Activated CD8-positive, alpha-beta memory T cell treated with anti-CD3 and anti-CD28 coated beads, Interleukin-2, amount 10 ng/mL, durations not matched to agents 7 days and 5 days (primary cell): ENCODE results near the gene DENND1B. TPM values are rescaled to one million over a fixed set of nuclear protein-coding genes. Genes with fewer than 3 reads are reported as not detected.

Experiments used
- ATAC-seq: fragments of 150-1000 bp; cut with Tn5 transposase; one replicate; pipeline ENCODE4 v1.10.0; 2021; ENCODE audit warnings: moderate library complexity
- CTCF ChIA-PET: fragments of 350-600 bp; sonication (Branson Sonifier 250); formaldehyde crosslinking; loops from one replicate; lab custom pipeline; 2021; ENCODE audit warnings: antibody characterized with exemption; lab: Charles Lee
- DNase-seq: peaks from one replicate; pipeline ENCODE4 v3.0.0-alpha.2; 2020
- H3K27ac Mint-ChIP-seq: one replicate; pipeline ENCODE4 v1.8.0; 2021; ENCODE audit warnings: mild to moderate bottlenecking, mixed read lengths
- H3K27me3 Mint-ChIP-seq: one replicate; pipeline ENCODE4 v1.8.0; 2021; ENCODE audit warnings: mixed read lengths
- H3K36me3 Mint-ChIP-seq: one replicate; pipeline ENCODE4 v1.8.0; 2021; ENCODE audit warnings: mild to moderate bottlenecking, mixed read lengths
- H3K4me1 Mint-ChIP-seq: one replicate; pipeline ENCODE4 v1.8.0; 2021; ENCODE audit warnings: mixed read lengths
- H3K4me3 Mint-ChIP-seq: one replicate; pipeline ENCODE4 v1.8.0; 2021; ENCODE audit warnings: mild to moderate bottlenecking, moderate library complexity, mixed read lengths
- H3K9me3 Mint-ChIP-seq: one replicate; pipeline ENCODE4 v1.8.0; 2022; ENCODE audit warnings: low read depth, mixed read lengths
- total RNA-seq, 2 experiments: library from RNA; stranded (reverse); gene quantifications; one replicate each; pipeline ENCODE4 v1.2.3, GENCODE V29; 2021

DENND1B gene
- total RNA-seq, 2 experiments from 2014 or later, result 29.5 to 30.3 TPM

DNA sequence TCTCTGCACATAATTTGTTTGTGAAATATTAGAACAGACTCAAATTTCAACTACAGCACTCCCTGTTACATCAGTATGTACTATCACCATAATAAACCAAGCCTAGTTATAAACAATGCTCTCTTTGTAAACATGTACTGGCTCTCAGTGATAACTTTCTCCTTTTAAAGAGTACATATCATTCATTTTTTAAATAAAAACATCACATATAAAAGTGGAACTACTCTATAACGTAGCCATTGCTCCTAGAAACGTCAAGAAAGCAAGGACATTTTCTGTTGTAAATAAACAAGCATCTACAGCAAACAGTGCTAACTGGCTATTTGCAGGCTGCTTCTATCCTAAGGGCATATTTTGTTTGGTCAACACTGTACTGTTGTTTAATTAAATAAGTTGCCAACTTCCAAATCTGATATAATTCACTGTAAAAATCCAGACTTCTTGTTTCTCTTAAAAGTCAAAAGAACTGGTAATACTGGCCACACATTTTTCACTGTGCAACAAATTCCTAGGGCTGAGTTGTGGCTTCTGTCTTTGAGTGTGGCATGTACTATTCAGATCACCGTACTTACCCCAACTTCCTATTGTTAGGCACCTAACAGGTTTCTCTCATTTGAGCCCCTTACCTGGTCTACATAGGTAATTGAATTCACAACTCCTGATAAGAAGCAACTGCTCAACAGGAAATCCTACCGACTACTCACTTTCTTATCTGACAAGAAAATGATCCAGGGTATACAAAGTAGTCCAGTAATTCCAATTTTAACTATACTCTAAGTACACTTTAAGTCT, 111.9 kb downstream of the DENND1B start:
- no peaks in the 10 kb centered on the region for H3K9me3 Mint-ChIP-seq
- no peaks in the 10 kb centered on the region for H3K27me3 Mint-ChIP-seq
- CTCF ChIA-PET, result no interaction called here
- ATAC-seq, result no peak
- no peak for DNase-seq
- no peak overlapping the region for H3K27ac Mint-ChIP-seq
- H3K4me1 Mint-ChIP-seq, result peaks cover 2% of the 10 kb centered on the region
- no peak overlapping the region for H3K4me3 Mint-ChIP-seq
- peaks cover 3% of the 10 kb centered on the region for H3K36me3 Mint-ChIP-seq

DNA sequence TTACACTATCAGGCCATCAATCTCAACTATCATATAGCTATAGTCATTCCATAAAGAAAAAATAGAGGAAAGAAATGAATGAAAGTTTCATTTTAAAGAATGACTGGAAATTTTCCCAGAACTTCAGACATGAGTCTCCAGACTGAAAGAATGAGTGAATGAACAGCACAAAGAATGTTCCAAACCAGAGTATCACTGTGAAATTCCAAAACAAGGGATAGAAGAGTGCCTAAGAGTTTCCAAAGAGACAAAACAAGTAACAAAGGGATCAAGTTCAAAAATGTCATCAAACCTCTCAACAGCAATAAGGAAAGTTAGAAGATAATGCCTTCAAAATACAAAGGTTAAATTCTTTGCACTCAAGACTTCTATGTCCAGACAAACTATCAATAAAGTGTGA, 114.9 kb downstream of the DENND1B start:
- Mint-ChIP-seq H3K9me3 (peaks cover 2% of the 10 kb centered on the region), H3K4me3 (no peak overlapping the region), H3K27me3 (no peaks in the 10 kb centered on the region), H3K27ac (no peak overlapping the region), H3K4me1 (peaks cover 4% of the 10 kb centered on the region), H3K36me3 (peaks cover 17% of the 10 kb centered on the region)
- DNase-seq (no peak), ATAC-seq (no peak)
- CTCF ChIA-PET, result no interaction called here

DNA sequence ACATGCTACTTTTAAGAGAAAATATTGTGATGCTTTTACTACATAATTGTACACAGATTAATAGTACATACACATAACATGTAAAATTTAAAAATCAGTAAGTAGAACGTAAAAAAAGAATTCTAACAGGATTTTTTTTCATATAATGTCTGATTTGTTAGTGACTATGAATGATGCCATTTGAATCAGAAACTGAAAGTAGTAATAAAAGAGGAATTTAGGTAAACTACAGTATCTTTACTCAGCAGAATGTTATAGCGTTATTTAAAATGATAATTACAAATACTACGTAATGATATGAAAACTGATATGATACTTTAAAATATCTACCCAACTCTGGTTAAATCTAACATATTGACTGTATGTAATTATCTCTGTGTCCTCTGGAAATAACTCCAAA, 116.1 kb downstream of the DENND1B start:
- Mint-ChIP-seq H3K4me3 (no peak overlapping the region), H3K4me1 (peaks cover 4% of the 10 kb centered on the region), H3K27me3 (no peaks in the 10 kb centered on the region), H3K27ac (no peak overlapping the region), H3K9me3 (peaks cover 2% of the 10 kb centered on the region), H3K36me3 (peaks cover 17% of the 10 kb centered on the region)
- ATAC-seq (no peak), DNase-seq (no peak)
- CTCF ChIA-PET, result no interaction called here

DNA sequence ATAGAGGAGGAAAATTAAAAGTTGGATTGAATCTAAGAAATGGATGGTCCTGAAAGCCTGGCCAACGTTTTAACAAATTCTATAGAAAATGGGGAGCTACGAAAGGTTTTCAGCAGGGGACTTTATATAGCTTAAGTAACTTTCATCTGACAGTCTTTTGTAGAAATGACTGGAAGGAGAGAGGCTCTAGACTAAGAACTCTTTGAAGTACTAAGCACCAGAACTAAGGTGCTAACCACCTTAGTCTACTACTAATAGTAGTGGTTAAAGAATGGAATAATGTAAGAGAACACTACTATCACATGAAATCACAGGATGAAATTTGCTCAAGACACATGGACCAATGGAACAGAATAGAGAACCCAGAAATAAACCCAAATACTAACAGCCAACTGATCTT, 126.1 kb downstream of the DENND1B start:
- Mint-ChIP-seq H3K27ac (no peak overlapping the region), H3K4me1 (no peaks in the 10 kb centered on the region), H3K36me3 (peaks cover 23% of the 10 kb centered on the region), H3K27me3 (no peaks in the 10 kb centered on the region), H3K4me3 (no peak overlapping the region), H3K9me3 (no peaks in the 10 kb centered on the region)
- ATAC-seq, result no peak
- CTCF ChIA-PET, result no interaction called here
- no peak for DNase-seq

DNA sequence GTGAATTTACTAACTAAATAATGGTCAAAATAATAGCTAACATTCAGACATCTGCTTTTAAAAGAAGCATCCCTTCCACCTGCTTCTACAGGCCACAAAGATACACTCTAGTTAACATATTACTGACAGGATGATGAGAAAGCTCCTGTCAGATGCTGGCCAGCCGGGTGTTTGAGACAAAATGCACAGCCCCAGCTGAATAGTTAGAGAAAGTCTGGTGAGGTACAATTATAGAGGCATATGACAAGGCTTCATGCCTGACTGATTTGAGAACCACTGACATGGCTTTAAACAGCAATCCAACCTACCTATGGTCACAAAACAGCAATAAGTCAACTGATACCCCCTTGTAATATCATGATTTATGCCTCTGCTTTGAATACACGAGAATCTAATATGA, 137.0 kb downstream of the DENND1B start:
- Mint-ChIP-seq H3K4me1 (no peaks in the 10 kb centered on the region), H3K9me3 (peaks cover 4% of the 10 kb centered on the region), H3K36me3 (peaks cover 32% of the 10 kb centered on the region), H3K27me3 (no peaks in the 10 kb centered on the region), H3K4me3 (no peak overlapping the region), H3K27ac (no peak overlapping the region)
- DNase-seq, result no peak
- no peak for ATAC-seq
- CTCF ChIA-PET, result no interaction called here

DNA sequence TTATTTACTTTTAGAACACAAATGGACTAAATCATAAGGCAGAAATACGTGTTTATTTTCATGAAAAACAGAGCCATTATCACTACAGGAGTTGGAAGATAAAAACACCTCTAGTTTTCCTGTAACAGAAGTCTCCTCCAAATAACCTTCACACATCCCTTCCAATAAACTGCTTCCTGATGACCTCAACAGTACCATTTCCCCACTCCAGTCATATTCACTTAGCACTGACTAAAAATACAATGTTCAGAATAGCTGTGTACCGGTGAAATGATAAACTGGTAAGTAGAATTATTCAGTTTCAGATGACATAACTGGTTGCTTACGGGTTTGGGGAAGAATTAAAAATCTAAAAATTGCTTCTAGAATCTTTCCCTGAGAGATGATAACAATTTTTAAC, 137.9 kb downstream of the DENND1B start:
- no peak for ATAC-seq
- Mint-ChIP-seq H3K36me3 (peaks cover 35% of the 10 kb centered on the region), H3K4me3 (no peak overlapping the region), H3K27ac (no peak overlapping the region), H3K9me3 (peaks cover 9% of the 10 kb centered on the region), H3K4me1 (no peaks in the 10 kb centered on the region), H3K27me3 (no peaks in the 10 kb centered on the region)
- CTCF ChIA-PET, result no interaction called here
- no peak for DNase-seq

DNA sequence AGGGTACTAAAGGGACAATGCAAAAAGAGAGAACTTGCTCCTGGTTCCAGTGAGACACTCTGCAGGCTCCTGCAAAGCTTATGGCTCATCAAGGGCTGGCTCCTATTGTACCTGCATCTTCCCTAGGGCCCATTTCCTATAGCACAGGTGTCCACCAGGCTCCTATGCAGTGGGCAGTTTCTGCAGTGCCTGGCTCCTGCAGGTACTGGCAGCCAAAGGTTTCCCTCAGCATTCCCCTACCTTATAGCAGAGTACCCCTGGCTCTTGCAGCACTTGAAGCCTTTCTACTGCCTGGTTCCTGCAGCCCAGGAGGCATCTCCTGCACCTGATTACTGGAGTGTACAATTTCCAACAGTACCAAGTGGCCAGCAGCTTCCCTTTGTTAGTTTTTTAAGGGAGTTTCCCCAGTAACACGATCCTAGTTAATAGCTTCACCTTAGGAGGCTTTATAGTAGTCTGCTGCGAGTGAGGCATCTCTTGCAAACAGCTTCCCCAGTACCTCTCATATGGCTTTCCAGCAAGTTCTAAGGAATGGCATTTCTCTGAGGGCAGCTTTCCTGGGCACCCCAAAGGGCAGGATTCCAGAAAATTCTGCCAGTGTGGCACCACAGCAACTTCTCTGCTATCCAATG, 141.7 kb downstream of the DENND1B start:
- ATAC-seq, result no peak
- DNase-seq, result no peak
- peaks cover 45% of the 10 kb centered on the region for H3K36me3 Mint-ChIP-seq
- H3K27ac Mint-ChIP-seq, result no peak overlapping the region
- H3K27me3 Mint-ChIP-seq, result no peaks in the 10 kb centered on the region
- no peak overlapping the region for H3K4me3 Mint-ChIP-seq
- no peaks in the 10 kb centered on the region for H3K4me1 Mint-ChIP-seq
- peaks cover 11% of the 10 kb centered on the region for H3K9me3 Mint-ChIP-seq
- CTCF ChIA-PET, result interaction anchor here (0.7 kb wide), 1 partner anchor 16 kb away, joined by 3 read pairs; no protein-coding TSS in a partner anchor

DNA sequence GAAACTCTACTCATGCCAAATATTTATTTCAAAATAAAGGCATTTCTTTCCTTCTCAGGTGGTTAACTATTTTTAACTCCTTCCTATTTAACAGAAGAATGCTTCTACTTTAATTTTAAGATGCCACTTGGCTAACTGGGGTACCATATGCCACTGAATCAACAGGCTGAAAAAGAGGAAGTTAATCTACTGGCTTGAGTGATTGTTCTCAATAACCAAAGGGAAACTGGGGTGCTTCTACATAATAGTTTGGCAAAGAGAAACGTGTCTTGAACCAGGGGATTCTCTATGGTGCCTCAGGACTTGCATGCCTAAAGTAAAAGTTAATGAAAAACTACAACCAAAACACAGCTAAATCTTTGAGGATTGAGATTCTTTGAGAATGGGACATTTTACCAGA, 142.6 kb downstream of the DENND1B start:
- ATAC-seq (no peak), DNase-seq (no peak)
- Mint-ChIP-seq H3K27me3 (no peaks in the 10 kb centered on the region), H3K36me3 (peaks cover 45% of the 10 kb centered on the region), H3K9me3 (peaks cover 11% of the 10 kb centered on the region), H3K4me1 (no peaks in the 10 kb centered on the region), H3K4me3 (no peak overlapping the region), H3K27ac (no peak overlapping the region)
- CTCF ChIA-PET, result no interaction called here

DNA sequence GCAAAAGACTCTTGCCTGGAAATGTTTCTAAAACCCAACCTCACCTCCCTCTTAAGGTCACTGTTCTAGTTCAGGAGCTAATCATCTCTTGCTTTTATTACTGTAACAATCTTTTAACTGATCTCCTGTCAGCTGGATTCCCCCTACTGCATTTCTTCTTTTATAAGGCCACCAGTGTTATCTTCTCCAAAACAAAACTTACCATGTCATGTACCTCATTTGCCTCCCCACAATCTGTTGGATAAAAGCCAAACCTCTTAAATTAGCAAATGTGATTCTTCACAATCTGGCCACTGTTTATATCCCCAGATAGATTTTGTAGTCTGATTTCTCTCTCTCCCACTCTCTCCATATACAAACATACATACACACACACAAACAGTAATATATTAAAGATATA, 143.3 kb downstream of the DENND1B start:
- no peaks in the 10 kb centered on the region for H3K27me3 Mint-ChIP-seq
- H3K4me3 Mint-ChIP-seq, result no peak overlapping the region
- DNase-seq (no peak), ATAC-seq (no peak)
- H3K4me1 Mint-ChIP-seq, result no peaks in the 10 kb centered on the region
- CTCF ChIA-PET, result no interaction called here
- H3K27ac Mint-ChIP-seq, result no peak overlapping the region
- peaks cover 11% of the 10 kb centered on the region for H3K9me3 Mint-ChIP-seq
- peaks cover 45% of the 10 kb centered on the region for H3K36me3 Mint-ChIP-seq

DNA sequence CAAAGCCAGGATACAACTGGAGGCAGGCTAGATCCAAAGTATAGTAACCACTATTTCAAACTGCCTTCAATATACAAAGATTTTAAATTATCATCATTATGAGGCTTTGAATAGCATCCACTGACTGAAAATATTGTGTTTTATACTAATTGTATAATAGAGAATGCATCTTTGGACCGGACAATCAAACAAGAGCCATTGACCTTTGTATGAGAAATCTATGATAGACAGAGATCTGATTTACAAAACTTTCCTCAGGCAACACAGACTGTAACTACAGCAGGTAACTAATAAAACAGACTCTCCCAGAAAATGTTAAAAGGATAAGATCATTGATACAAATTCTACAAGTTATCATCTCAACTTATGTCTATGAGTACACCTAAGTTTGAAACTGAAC, 152.9 kb downstream of the DENND1B start:
- H3K27ac Mint-ChIP-seq, result no peak overlapping the region
- H3K4me3 Mint-ChIP-seq, result no peak overlapping the region
- H3K27me3 Mint-ChIP-seq, result no peaks in the 10 kb centered on the region
- H3K36me3 Mint-ChIP-seq, result peaks cover 15% of the 10 kb centered on the region
- no peaks in the 10 kb centered on the region for H3K4me1 Mint-ChIP-seq
- DNase-seq (no peak), ATAC-seq (no peak)
- no peaks in the 10 kb centered on the region for H3K9me3 Mint-ChIP-seq
- CTCF ChIA-PET, result interaction anchor here (1.4 kb wide), 1 partner anchor 247 kb away, joined by 3 read pairs; no protein-coding TSS in a partner anchor

DNA sequence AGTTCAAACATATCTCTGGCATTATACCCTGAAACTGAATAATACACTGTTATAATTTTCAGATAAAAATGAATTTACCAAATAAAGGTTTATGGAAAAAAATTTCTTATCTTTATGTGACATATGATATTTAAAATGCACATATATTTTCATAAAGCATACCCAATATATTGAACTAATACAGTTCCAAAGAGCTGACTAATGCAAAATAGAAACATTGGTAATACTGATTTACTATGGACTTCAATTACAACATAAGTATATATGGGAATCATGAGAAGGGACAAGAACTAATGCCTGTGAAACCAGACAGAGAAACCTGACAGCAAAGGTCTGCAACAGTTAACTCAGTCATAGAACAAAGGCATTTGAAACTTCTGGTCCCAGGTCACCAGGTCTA, 153.5 kb downstream of the DENND1B start:
- no peaks in the 10 kb centered on the region for H3K27me3 Mint-ChIP-seq
- H3K27ac Mint-ChIP-seq, result no peak overlapping the region
- CTCF ChIA-PET, result interaction anchor here (1.4 kb wide), 1 partner anchor 247 kb away, joined by 3 read pairs; no protein-coding TSS in a partner anchor
- no peak for ATAC-seq
- no peaks in the 10 kb centered on the region for H3K4me1 Mint-ChIP-seq
- no peak overlapping the region for H3K4me3 Mint-ChIP-seq
- DNase-seq, result no peak
- peaks cover 15% of the 10 kb centered on the region for H3K36me3 Mint-ChIP-seq
- no peaks in the 10 kb centered on the region for H3K9me3 Mint-ChIP-seq

DNA sequence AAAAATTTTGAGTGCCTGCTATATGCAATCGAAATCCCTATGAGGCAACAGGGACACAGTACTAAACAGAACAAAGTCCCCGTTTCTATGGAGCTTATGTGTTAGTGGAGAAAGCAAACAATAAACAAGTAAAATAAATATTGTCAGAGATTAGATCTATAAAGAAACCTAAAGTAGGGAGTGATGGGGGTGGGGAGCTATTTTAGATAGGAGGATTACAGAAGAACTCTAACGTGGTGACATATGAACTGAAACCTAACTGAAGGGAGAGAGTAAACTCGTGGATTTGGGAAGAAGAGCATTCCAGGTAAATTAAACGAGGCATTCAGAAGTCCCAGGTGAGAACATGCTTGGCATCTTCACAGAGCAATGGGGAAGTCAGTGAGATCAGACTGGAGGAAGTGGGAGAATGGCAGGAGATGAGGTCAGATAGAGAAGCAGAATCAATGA, 154.5 kb downstream of the DENND1B start:
- Mint-ChIP-seq H3K27me3 (no peaks in the 10 kb centered on the region), H3K36me3 (peaks cover 11% of the 10 kb centered on the region), H3K27ac (no peak overlapping the region), H3K4me3 (no peak overlapping the region), H3K4me1 (no peaks in the 10 kb centered on the region), H3K9me3 (no peaks in the 10 kb centered on the region)
- DNase-seq, result no peak
- no peak for ATAC-seq
- CTCF ChIA-PET, result interaction anchor here (1.4 kb wide), 1 partner anchor 248 kb away, joined by 3 read pairs; no protein-coding TSS in a partner anchor

DNA sequence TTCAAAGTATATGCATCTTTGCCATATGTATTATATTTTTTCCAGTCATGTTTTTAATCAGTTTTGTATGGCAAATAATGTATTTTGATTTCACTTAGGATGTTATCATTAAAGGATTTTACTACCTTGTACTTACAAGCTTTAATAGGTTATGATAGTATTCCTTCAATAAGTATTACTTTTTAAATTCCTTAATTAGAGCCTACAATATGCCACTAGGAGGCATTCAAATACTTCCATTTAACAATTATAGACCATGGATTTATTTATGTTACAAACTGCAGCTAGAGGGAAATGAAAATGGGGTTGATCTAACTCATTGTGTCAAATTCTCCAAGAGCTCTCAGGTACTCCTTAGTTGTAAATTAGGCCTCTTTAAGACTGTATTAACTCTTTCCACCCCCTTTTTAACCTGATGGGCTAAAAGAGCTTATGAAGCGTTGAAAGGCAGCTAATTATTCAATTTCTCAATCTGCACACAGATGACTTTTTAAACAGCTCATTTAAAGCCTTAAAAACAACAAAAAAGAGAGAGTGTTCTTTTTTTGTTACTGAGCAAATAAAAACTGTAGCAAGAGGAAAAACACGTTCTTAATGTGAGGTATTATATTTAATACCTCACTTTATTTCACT, 156.2 kb downstream of the DENND1B start:
- H3K27me3 Mint-ChIP-seq, result no peaks in the 10 kb centered on the region
- H3K9me3 Mint-ChIP-seq, result no peaks in the 10 kb centered on the region
- CTCF ChIA-PET, result interaction anchor here (0.9 to 2.5 kb wide), 4 partner anchors 11 to 250 kb away, joined by 3 to 19 read pairs (median 3); no protein-coding TSS in a partner anchor
- peaks cover 5% of the 10 kb centered on the region for H3K36me3 Mint-ChIP-seq
- no peak overlapping the region for H3K4me3 Mint-ChIP-seq
- no peaks in the 10 kb centered on the region for H3K4me1 Mint-ChIP-seq
- no peak overlapping the region for H3K27ac Mint-ChIP-seq
- DNase-seq (no peak), ATAC-seq (no peak)
